Endothelial cell of umbilical vein (primary cell): Measurements from ENCODE around the gene CBX4. TPM values are rescaled to one million over a fixed set of nuclear protein-coding genes. Genes with fewer than 3 reads are reported as not detected.

Source experiments
- BruUV-seq: library from RNA; stranded (reverse); fragments of 400-500 nt; replicated peaks from 2 replicates; lab custom pipeline; 2021; lab: Mats Ljungman, UMichigan
- CTCF ChIA-PET: fragments of 300-600, 350-600 bp; sonication (Branson Sonifier 250); formaldehyde crosslinking; loops from one replicate; lab custom pipeline; 2021; ENCODE audit warnings: antibody characterized with exemption, inconsistent platforms; lab: Charles Lee
- POLR2A ChIA-PET: fragments of 300-600, 350-600 bp; sonication (Branson Sonifier 250); formaldehyde crosslinking; loops from one replicate; lab custom pipeline; 2021; ENCODE audit warnings: antibody characterized with exemption, inconsistent platforms; lab: Charles Lee
- DNase-seq: peaks from one replicate; pipeline ENCODE4 v3.0.0-alpha.2; 2011; ENCODE audit warnings: low read depth, low spot score
- FAIRE-seq: peaks from 2 replicates; lab custom pipeline; 2011; peaks lifted over from hg19 to GRCh38; lab: Jason Lieb, UNC
- H2AFZ ChIP-seq: 2 replicates; pipeline ENCODE4 v1.6.0; 2012; ENCODE audit warnings: low read depth, low read length, control low read depth, inconsistent platforms
- H3K27ac ChIP-seq: 2 replicates; pipeline ENCODE4 v1.5.1; 2011; ENCODE audit warnings: low read depth, mild to moderate bottlenecking, control low read depth, low read length, moderate library complexity; ENCODE audit not compliant: insufficient read depth
- H3K27me3 ChIP-seq, 2 experiments: 2 replicates each; pipeline versions ENCODE4 v1.6.0 to v1.6.1; 2011; ENCODE audit warnings: low read length in 2 of 2, mixed read lengths in 1 of 2; ENCODE audit not compliant: control insufficient read depth in 2 of 2, insufficient read depth in 2 of 2
- H3K36me3 ChIP-seq, 2 experiments: 2 replicates in 1 of 2; 3 replicates in 1 of 2; pipeline ENCODE4 v1.5.1; 2011; ENCODE audit warnings: low read length in 2 of 2, mild to moderate bottlenecking in 1 of 2, moderate library complexity in 1 of 2; ENCODE audit not compliant: control insufficient read depth in 2 of 2, insufficient read depth in 2 of 2; ENCODE audit errors: extremely low read depth in 1 of 2
- H3K4me1 ChIP-seq: 3 replicates; pipeline ENCODE4 v1.5.1; 2011; ENCODE audit warnings: mild to moderate bottlenecking, low read length; ENCODE audit not compliant: control insufficient read depth, insufficient read depth; ENCODE audit errors: extremely low read depth
- H3K4me2 ChIP-seq: 2 replicates; pipeline ENCODE4 v1.6.1; 2011; ENCODE audit warnings: low read length, control low read depth, mixed read lengths; ENCODE audit not compliant: insufficient read depth
- H3K4me3 ChIP-seq, 3 experiments: fragments of 200-600 bp in 1 of 3; sonication (generic), shearing (Covaris generic) in 1 of 3; replicated peaks in 1 of 3; 2 replicates each; pipeline ENCODE4 v1.5.1; 2011 to 2016; ENCODE audit warnings: control low read depth in 3 of 3, low read length in 3 of 3, mild to moderate bottlenecking in 2 of 3, inconsistent platforms in 1 of 3, low read depth in 1 of 3, moderate library complexity in 1 of 3; ENCODE audit not compliant: insufficient read depth in 1 of 3
- H3K79me2 ChIP-seq: 2 replicates; pipeline ENCODE4 v1.6.0; 2012; ENCODE audit warnings: low read length, inconsistent platforms; ENCODE audit not compliant: control insufficient read depth, insufficient read depth
- H3K9ac ChIP-seq: replicated peaks from 2 replicates; pipeline ENCODE3; 2011; ENCODE audit warnings: low read length, control low read depth; ENCODE audit not compliant: insufficient read depth; ENCODE audit errors: extremely low read depth
- H3K9me1 ChIP-seq: replicated peaks from 3 replicates; pipeline ENCODE4 v1.6.0; 2011; ENCODE audit warnings: mild to moderate bottlenecking, low read length; ENCODE audit not compliant: control insufficient read depth, insufficient read depth; ENCODE audit errors: extremely low read depth
- H3K9me3 ChIP-seq: replicated peaks from 2 replicates; pipeline ENCODE4 v1.5.1; 2012; ENCODE audit warnings: low read length, inconsistent platforms; ENCODE audit not compliant: control insufficient read depth, insufficient read depth
- H4K20me1 ChIP-seq: replicated peaks from 2 replicates; pipeline ENCODE3; 2011; ENCODE audit warnings: mild to moderate bottlenecking, low read length; ENCODE audit not compliant: control insufficient read depth, insufficient read depth; ENCODE audit errors: extremely low read depth
- CTCF ChIP-seq, 2 donors: IDR thresholded peaks; 1 replicate in 1 of 2; 2 replicates in 1 of 2; pipeline ENCODE4 v1.5.1; 2011; ENCODE audit warnings: low read length in 2 of 2, mild to moderate bottlenecking in 2 of 2, moderate library complexity in 2 of 2, control low read depth in 1 of 2, inconsistent platforms in 1 of 2, low read depth in 1 of 2; ENCODE audit not compliant: insufficient read depth in 1 of 2; ENCODE audit errors: extremely low read depth in 1 of 2
- EZH2 ChIP-seq: IDR thresholded peaks from 2 replicates; pipeline ENCODE4 v1.6.1; 2012; ENCODE audit warnings: borderline replicate concordance, low read depth, mild to moderate bottlenecking, moderate library complexity, low read length, inconsistent platforms; ENCODE audit not compliant: severe bottlenecking
- FOS ChIP-seq: IDR thresholded peaks from 2 replicates; pipeline ENCODE4 v1.6.1; 2011; ENCODE audit warnings: mild to moderate bottlenecking, low read length, moderate library complexity, borderline replicate concordance; ENCODE audit not compliant: insufficient read depth
- GATA2 ChIP-seq: IDR thresholded peaks from 2 replicates; pipeline ENCODE4 v1.7.0; 2011; ENCODE audit warnings: low read depth, mild to moderate bottlenecking, moderate library complexity, mixed read lengths, low read length; ENCODE audit not compliant: insufficient read length, insufficient read depth
- JUN ChIP-seq: IDR thresholded peaks from 2 replicates; pipeline ENCODE4 v1.6.1; 2011; ENCODE audit warnings: borderline replicate concordance, low read depth; ENCODE audit not compliant: insufficient read length, insufficient read depth
- MAX ChIP-seq: IDR thresholded peaks from 2 replicates; pipeline ENCODE4 v1.6.1; 2011; ENCODE audit not compliant: insufficient read depth, insufficient read length
- MYC ChIP-seq: IDR thresholded peaks from one replicate; pipeline ENCODE4 v1.6.1; 2011; ENCODE audit warnings: mild to moderate bottlenecking, low read depth, low read length
- POLR2A ChIP-seq: IDR thresholded peaks from 2 replicates; pipeline ENCODE4 v1.6.1; 2012; ENCODE audit warnings: low read depth, mild to moderate bottlenecking, control low read depth, low read length
- POLR2AphosphoS5 ChIP-seq: IDR thresholded peaks from 2 replicates; pipeline ENCODE4 v1.6.1; 2012; ENCODE audit warnings: low read depth, mild to moderate bottlenecking, control low read depth, low read length, moderate library complexity; ENCODE audit not compliant: insufficient read depth
- dilution Hi-C: fragments of 300-500 bp; cut with MboI; formaldehyde crosslinking; loops from one replicate; pipeline ENCODE4 v1.15.0; 2019; ENCODE audit warnings: low sequenced_read_pairs; ENCODE audit not compliant: extremely low pct_ligation_motif_present
- intact Hi-C: fragments of 100-400 bp; cut with micrococcal nuclease; formaldehyde crosslinking; loops from one replicate; pipeline ENCODE4 v1.10.0; 2022
- polyA plus RNA-seq, 4 experiments: library from polyadenylated mRNA; depleted of rRNA in 3 of 4; stranded (reverse) in 3 of 4; unstranded in 1 of 4; fragments of >200 nt; gene quantifications; 2 replicates each; pipeline versions ENCODE4 v1.2.1 to v1.2.3, GENCODE V29; 2011 to 2012; ENCODE audit warnings: missing spikeins in 1 of 4
- total RNA-seq: library from RNA; stranded (reverse); gene quantifications from 2 replicates; pipeline ENCODE4 v1.2.3, GENCODE V29; 2021

The CBX4 gene
- total and polyA plus RNA-seq, 2 donors (not counting 3 experiments of a cell fraction or from before 2014, with no cell fraction given): 7.0 to 12.3 TPM

DNA sequence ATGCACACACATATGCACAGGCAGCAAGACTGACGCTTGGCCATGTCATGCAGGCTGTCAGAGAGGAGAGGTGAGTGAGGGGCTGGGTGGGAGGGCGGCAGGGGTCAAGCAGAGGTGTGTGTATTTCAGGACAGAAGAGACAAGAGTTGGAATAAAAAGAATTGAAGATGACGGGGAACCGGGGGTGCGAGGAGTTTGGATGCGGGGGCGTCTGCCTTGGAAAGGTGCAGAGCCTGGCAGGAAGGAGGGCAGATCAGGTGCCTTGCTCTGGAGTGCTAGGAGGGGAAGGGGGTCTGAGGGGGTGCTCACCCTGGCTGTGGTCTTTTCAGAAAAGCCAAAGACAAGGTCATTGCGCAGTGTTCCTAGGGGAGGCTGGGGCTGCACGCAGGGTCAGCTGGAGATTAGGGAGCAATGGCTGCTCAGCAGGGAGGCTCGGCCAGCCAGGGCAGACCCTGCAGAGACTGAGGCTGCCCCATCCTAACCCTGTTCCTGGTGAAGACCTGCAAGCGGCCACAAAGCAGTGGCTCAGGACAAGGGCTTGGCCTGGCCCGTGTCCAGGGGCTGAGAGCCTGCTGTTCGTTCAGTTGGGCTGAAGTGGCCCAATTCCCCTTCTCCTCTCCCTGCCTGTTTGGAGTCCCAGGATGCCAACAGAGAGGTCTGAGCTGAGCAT lies 23.7 kb upstream of the CBX4 start:
- no peak overlapping the region for H3K4me3 ChIP-seq
- H3K9ac ChIP-seq: no peak overlapping the region
- no peak overlapping the region for H2AFZ ChIP-seq
- no peak for DNase-seq
- ChIA-PET POLR2A (no interaction called here), CTCF (no interaction called here)
- no peak overlapping the region for H3K27ac ChIP-seq
- H3K4me1 ChIP-seq: no peaks in the 10 kb centered on the region
- no peaks in the 10 kb centered on the region for H4K20me1 ChIP-seq
- no peak overlapping the region for H3K4me2 ChIP-seq
- H3K9me3 ChIP-seq: no peaks in the 10 kb centered on the region
- intact Hi-C loops (no loop called here), dilution Hi-C loops (no loop called here)
- no peaks in the 10 kb centered on the region for H3K79me2 ChIP-seq
- no TSS peak for BruUV-seq
- TF ChIP-seq POLR2AphosphoS5: no peak
- TF ChIP-seq CTCF (IDR thresholded peaks at IDR 0.05; ENCODE audit: extremely low read depth in 1 of 2, insufficient read depth in 1 of 2, low read depth in 1 of 2, low read length in 2 of 2): no peak
- TF ChIP-seq MYC: no peak
- no peak for TF ChIP-seq MAX
- TF ChIP-seq JUN: no peak
- TF ChIP-seq EZH2: no peak
- TF ChIP-seq POLR2A: no peak
- TF ChIP-seq FOS: no peak
- TF ChIP-seq GATA2: no peak
- no peaks in the 10 kb centered on the region for H3K36me3 ChIP-seq
- no peak for FAIRE-seq
- no peaks in the 10 kb centered on the region for H3K9me1 ChIP-seq
- peaks cover 0 to 5% of the 10 kb centered on the region in 2 experiments for H3K27me3 ChIP-seq
